SK-N-SH (cell line): Measurements from ENCODE around the gene FGGY. TPM values are rescaled to one million over a fixed set of nuclear protein-coding genes. Genes with fewer than 3 reads are reported as not detected.

Source experiments
- CTCF ChIA-PET: fragments of 300-600, 350-600 bp; formaldehyde crosslinking; extraction: SDS; loops from one replicate; lab custom pipeline; 2021; lab: Yijun Ruan, JAX
- POLR2A ChIA-PET: fragments of 350-600 bp; sonication (Branson Sonifier 250); formaldehyde crosslinking; extraction: SDS; loops from one replicate; lab custom pipeline; 2020; ENCODE audit warnings: antibody characterized with exemption, inconsistent platforms; lab: Yijun Ruan, JAX
- DNase-seq: peaks from one replicate; pipeline ENCODE4 v3.0.0; 2012
- H2AFZ ChIP-seq: fragments of 200-600 bp; sonication (generic); 2 replicates; pipeline ENCODE4 v1.8.1; 2016; ENCODE audit warnings: antibody characterized with exemption, mild to moderate bottlenecking, low read depth
- H3F3A ChIP-seq: fragments of 200-600 bp; sonication (generic); replicated peaks from 2 replicates; pipeline ENCODE3; 2016; ENCODE audit warnings: antibody characterized with exemption, mild to moderate bottlenecking; ENCODE audit not compliant: insufficient read depth
- H3K27ac ChIP-seq, 2 experiments: fragments of 200-500 bp in 1 of 2; fragments of 200-600 bp in 1 of 2; sonication (Bioruptor generic) in 1 of 2; sonication (generic), shearing (Covaris generic) in 1 of 2; 2 replicates each; pipeline versions ENCODE4 v1.5.1 to v1.6.1; 2014 to 2016; ENCODE audit warnings: low read depth in 2 of 2, inconsistent platforms in 1 of 2, low read length in 1 of 2, mild to moderate bottlenecking in 1 of 2, mixed read lengths in 1 of 2
- H3K27me3 ChIP-seq: fragments of 200-600 bp; sonication (generic), shearing (Covaris generic); 2 replicates; pipeline ENCODE4 v1.6.1; 2016; ENCODE audit warnings: mixed run types; ENCODE audit not compliant: insufficient read depth
- H3K36me3 ChIP-seq, 2 experiments: fragments of 200-500 bp in 1 of 2; fragments of 200-600 bp in 1 of 2; sonication (Bioruptor generic) in 1 of 2; sonication (generic) in 1 of 2; replicated peaks in 1 of 2; 2 replicates each; pipeline versions ENCODE3 to v1.5.1; 2014 to 2016; ENCODE audit warnings: low read length in 1 of 2, mild to moderate bottlenecking in 1 of 2; ENCODE audit not compliant: insufficient read depth in 2 of 2, control insufficient read depth in 1 of 2
- H3K4me1 ChIP-seq, 2 experiments: fragments of 200-500 bp in 1 of 2; fragments of 200-600 bp in 1 of 2; sonication (Bioruptor generic) in 1 of 2; sonication (generic), shearing (Covaris generic) in 1 of 2; 2 replicates each; pipeline versions ENCODE4 v1.5.1 to v1.6.1; 2014 to 2016; ENCODE audit warnings: low read depth in 1 of 2, low read length in 1 of 2, mixed run types in 1 of 2; ENCODE audit not compliant: insufficient read depth in 2 of 2, control insufficient read depth in 1 of 2
- H3K4me2 ChIP-seq: fragments of 200-600 bp; sonication (generic), shearing (Covaris generic); 2 replicates; pipeline ENCODE4 v1.6.1; 2017; ENCODE audit warnings: mixed run types
- H3K4me3 ChIP-seq, 2 experiments: fragments of 200-500 bp in 1 of 2; fragments of 200-600 bp in 1 of 2; sonication (Bioruptor generic) in 1 of 2; sonication (generic), shearing (Covaris generic) in 1 of 2; 2 replicates each; pipeline versions ENCODE4 v1.5.1 to v1.8.1; 2014 to 2016; ENCODE audit warnings: low read depth in 2 of 2, inconsistent platforms in 1 of 2, low read length in 1 of 2, mild to moderate bottlenecking in 1 of 2, mixed read lengths in 1 of 2, moderate library complexity in 1 of 2
- H3K79me2 ChIP-seq: fragments of 200-600 bp; sonication (generic); 2 replicates; pipeline ENCODE4 v1.8.1; 2017; ENCODE audit warnings: mild to moderate bottlenecking; ENCODE audit not compliant: insufficient read depth
- H3K9ac ChIP-seq: fragments of 200-600 bp; sonication (generic); 2 replicates; pipeline ENCODE4 v1.6.1; 2017; ENCODE audit warnings: mixed run types
- H3K9me2 ChIP-seq: fragments of 200-600 bp; sonication (generic); 2 replicates; pipeline ENCODE4 v1.6.1; 2017; ENCODE audit warnings: mixed run types
- H3K9me3 ChIP-seq: fragments of 200-600 bp; sonication (generic); 2 replicates; pipeline ENCODE4 v1.6.1; 2017; ENCODE audit warnings: mixed run types, mild to moderate bottlenecking, moderate library complexity
- H4K20me1 ChIP-seq: fragments of 200-600 bp; sonication (generic); 2 replicates; pipeline ENCODE4 v1.6.1; 2017; ENCODE audit warnings: mild to moderate bottlenecking, mixed run types; ENCODE audit not compliant: insufficient read depth
- CHD2 ChIP-seq: fragments of 150-350 bp; IDR thresholded peaks from 2 replicates; pipeline ENCODE4 v1.6.1; 2018; ENCODE audit warnings: low read length; ENCODE audit not compliant: partially characterized antibody
- ELF1 ChIP-seq: IDR thresholded peaks from 2 replicates; pipeline ENCODE4 v1.4.0; 2012
- EP300 ChIP-seq, 2 experiments: IDR thresholded peaks; 2 replicates each; pipeline versions ENCODE4 v1.4.0 to v1.6.1; 2012; ENCODE audit warnings: borderline replicate concordance in 1 of 2, low read depth in 1 of 2, low read length in 1 of 2
- EZH2phosphoT487 ChIP-seq: fragments of 200-600 bp; sonication (generic); IDR thresholded peaks from 2 replicates; pipeline ENCODE4 v1.6.1; 2017; ENCODE audit warnings: low read depth, mixed run types, mild to moderate bottlenecking, antibody characterized with exemption, moderate library complexity, borderline replicate concordance
- FOXJ3 ChIP-seq: sonication (generic); formaldehyde crosslinking; IDR thresholded peaks from 2 replicates; pipeline ENCODE4 v1.5.1; 2020; ENCODE audit warnings: mild to moderate bottlenecking, missing genetic modification reagents
- GABPA ChIP-seq: IDR thresholded peaks from 2 replicates; pipeline ENCODE4 v1.4.0; 2012; ENCODE audit warnings: low read depth, mild to moderate bottlenecking
- MEF2A ChIP-seq: IDR thresholded peaks from 2 replicates; pipeline ENCODE4 v1.4.0; 2012; ENCODE audit warnings: low read depth, borderline replicate concordance
- MXI1 ChIP-seq: IDR thresholded peaks from 2 replicates; pipeline ENCODE4 v1.6.1; 2012; ENCODE audit warnings: mild to moderate bottlenecking, low read depth, low read length, improper control_type of control experiment
- NRF1 ChIP-seq: IDR thresholded peaks from 2 replicates; pipeline ENCODE4 v1.6.1; 2012; ENCODE audit warnings: low read depth, mild to moderate bottlenecking, low read length
- RAD21 ChIP-seq: IDR thresholded peaks from 2 replicates; pipeline ENCODE4 v1.6.1; 2012; ENCODE audit warnings: mild to moderate bottlenecking, low read length
- RCOR1 ChIP-seq: fragments of 150-350 bp; IDR thresholded peaks from 2 replicates; pipeline ENCODE4 v1.6.1; 2017; ENCODE audit warnings: antibody characterized with exemption, low read length
- TAF1 ChIP-seq: IDR thresholded peaks from 2 replicates; pipeline ENCODE4 v1.6.1; 2012; ENCODE audit warnings: low read depth, mild to moderate bottlenecking, low read length, moderate library complexity, borderline replicate concordance
- YY1 ChIP-seq: IDR thresholded peaks from 2 replicates; pipeline ENCODE4 v1.4.0; 2012; ENCODE audit warnings: low read depth, mild to moderate bottlenecking
- WGBS: methylation state at CpG from one replicate; pipeline ENCODE4 v1.1.6; 2017; ENCODE audit warnings: low lambda C conversion rate; 5-methylcytosine and 5-hydroxymethylcytosine counted together
- polyA plus RNA-seq, 3 experiments: library from polyadenylated mRNA; depleted of rRNA; stranded (reverse); fragments of >200 nt; gene quantifications; 2 replicates each; pipeline ENCODE4 v1.2.3, GENCODE V29; 2012
- TF ChIP-seq, protein P1 (sequence below): fragments of 200-600 bp; sonication (generic); IDR thresholded peaks from 2 replicates; pipeline ENCODE4 v1.6.1; 2017; ENCODE audit warnings: antibody characterized with exemption, mild to moderate bottlenecking, moderate library complexity
- TF ChIP-seq, protein P2 (sequence below): fragments of 150-350 bp; IDR thresholded peaks from 2 replicates; pipeline ENCODE4 v1.6.1; 2017; ENCODE audit warnings: antibody characterized with exemption, low read length, low read depth, borderline replicate concordance
- TF ChIP-seq, protein P3 (sequence below): fragments of 150-350 bp; IDR thresholded peaks from 2 replicates; pipeline ENCODE4 v1.6.1; 2016; ENCODE audit warnings: mild to moderate bottlenecking, low read depth, low read length
- TF ChIP-seq, protein P4 (sequence below): IDR thresholded peaks from 2 replicates; pipeline ENCODE4 v1.4.0; 2012; ENCODE audit warnings: low read depth, borderline replicate concordance
- TF ChIP-seq, protein P5 (sequence below): IDR thresholded peaks from 2 replicates; pipeline ENCODE4; 2012

The FGGY gene
- polyA plus RNA-seq, 1 of the 3 experiments (the other 2 are of a cell fraction), result 10.3 TPM

DNA sequence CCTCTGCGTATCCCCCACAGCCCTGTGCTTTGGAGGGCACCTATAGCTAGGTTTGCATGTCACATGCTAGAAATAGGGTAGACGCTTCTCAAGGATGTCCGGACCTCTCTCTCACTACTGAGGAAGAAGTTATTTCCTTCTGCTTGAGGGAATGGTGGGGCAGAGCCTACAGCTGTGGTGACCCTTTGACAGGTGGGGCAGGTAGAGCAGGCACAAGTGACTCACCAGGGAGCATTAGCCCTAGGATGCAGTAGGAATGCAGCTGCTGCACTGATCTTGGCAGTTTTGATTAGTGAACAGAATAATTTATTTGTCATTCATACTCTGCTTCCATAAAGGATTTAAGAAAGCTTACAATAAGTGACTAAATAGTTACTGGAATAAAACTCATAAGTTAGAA is 388.2 kb downstream of the FGGY start:
- H2AFZ ChIP-seq, result no peak overlapping the region
- TF ChIP-seq MEF2A (no peak), MXI1 (no peak), TAF1 (no peak), CHD2 (no peak), NRF1 (no peak), EP300 (IDR thresholded peaks at IDR 0.05; ENCODE audit: borderline replicate concordance in 1 of 2, low read depth in 1 of 2, low read length in 1 of 2) (no peak), RCOR1 (no peak), FOXJ3 (no peak), ELF1 (no peak), RAD21 (no peak), EZH2phosphoT487 (no peak), GABPA (no peak), YY1 (no peak)
- TF ChIP-seq, protein P1, sequence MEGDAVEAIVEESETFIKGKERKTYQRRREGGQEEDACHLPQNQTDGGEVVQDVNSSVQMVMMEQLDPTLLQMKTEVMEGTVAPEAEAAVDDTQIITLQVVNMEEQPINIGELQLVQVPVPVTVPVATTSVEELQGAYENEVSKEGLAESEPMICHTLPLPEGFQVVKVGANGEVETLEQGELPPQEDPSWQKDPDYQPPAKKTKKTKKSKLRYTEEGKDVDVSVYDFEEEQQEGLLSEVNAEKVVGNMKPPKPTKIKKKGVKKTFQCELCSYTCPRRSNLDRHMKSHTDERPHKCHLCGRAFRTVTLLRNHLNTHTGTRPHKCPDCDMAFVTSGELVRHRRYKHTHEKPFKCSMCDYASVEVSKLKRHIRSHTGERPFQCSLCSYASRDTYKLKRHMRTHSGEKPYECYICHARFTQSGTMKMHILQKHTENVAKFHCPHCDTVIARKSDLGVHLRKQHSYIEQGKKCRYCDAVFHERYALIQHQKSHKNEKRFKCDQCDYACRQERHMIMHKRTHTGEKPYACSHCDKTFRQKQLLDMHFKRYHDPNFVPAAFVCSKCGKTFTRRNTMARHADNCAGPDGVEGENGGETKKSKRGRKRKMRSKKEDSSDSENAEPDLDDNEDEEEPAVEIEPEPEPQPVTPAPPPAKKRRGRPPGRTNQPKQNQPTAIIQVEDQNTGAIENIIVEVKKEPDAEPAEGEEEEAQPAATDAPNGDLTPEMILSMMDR, result no peak
- TF ChIP-seq, protein P2, sequence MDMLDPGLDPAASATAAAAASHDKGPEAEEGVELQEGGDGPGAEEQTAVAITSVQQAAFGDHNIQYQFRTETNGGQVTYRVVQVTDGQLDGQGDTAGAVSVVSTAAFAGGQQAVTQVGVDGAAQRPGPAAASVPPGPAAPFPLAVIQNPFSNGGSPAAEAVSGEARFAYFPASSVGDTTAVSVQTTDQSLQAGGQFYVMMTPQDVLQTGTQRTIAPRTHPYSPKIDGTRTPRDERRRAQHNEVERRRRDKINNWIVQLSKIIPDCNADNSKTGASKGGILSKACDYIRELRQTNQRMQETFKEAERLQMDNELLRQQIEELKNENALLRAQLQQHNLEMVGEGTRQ, result no peak
- TF ChIP-seq, protein P3, sequence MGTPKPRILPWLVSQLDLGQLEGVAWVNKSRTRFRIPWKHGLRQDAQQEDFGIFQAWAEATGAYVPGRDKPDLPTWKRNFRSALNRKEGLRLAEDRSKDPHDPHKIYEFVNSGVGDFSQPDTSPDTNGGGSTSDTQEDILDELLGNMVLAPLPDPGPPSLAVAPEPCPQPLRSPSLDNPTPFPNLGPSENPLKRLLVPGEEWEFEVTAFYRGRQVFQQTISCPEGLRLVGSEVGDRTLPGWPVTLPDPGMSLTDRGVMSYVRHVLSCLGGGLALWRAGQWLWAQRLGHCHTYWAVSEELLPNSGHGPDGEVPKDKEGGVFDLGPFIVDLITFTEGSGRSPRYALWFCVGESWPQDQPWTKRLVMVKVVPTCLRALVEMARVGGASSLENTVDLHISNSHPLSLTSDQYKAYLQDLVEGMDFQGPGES, result no peak
- TF ChIP-seq, protein P4, sequence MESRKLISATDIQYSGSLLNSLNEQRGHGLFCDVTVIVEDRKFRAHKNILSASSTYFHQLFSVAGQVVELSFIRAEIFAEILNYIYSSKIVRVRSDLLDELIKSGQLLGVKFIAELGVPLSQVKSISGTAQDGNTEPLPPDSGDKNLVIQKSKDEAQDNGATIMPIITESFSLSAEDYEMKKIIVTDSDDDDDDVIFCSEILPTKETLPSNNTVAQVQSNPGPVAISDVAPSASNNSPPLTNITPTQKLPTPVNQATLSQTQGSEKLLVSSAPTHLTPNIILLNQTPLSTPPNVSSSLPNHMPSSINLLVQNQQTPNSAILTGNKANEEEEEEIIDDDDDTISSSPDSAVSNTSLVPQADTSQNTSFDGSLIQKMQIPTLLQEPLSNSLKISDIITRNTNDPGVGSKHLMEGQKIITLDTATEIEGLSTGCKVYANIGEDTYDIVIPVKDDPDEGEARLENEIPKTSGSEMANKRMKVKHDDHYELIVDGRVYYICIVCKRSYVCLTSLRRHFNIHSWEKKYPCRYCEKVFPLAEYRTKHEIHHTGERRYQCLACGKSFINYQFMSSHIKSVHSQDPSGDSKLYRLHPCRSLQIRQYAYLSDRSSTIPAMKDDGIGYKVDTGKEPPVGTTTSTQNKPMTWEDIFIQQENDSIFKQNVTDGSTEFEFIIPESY, result no peak
- TF ChIP-seq, protein P5, sequence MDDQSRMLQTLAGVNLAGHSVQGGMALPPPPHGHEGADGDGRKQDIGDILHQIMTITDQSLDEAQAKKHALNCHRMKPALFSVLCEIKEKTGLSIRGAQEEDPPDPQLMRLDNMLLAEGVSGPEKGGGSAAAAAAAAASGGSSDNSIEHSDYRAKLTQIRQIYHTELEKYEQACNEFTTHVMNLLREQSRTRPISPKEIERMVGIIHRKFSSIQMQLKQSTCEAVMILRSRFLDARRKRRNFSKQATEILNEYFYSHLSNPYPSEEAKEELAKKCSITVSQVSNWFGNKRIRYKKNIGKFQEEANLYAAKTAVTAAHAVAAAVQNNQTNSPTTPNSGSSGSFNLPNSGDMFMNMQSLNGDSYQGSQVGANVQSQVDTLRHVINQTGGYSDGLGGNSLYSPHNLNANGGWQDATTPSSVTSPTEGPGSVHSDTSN, result no peak
- 100% methylated on average over 2 of the region's 3 CpGs for WGBS
- peaks cover 0 to under 1% of the 10 kb centered on the region in 2 experiments; a peak in 1 of 4 replicates for H3K4me1 ChIP-seq
- H3K9me3 ChIP-seq, result no peaks in the 10 kb centered on the region
- no peak overlapping the region for H3K27ac ChIP-seq
- DNase-seq, result no peak
- CTCF ChIA-PET, result interaction anchor here (0.6 to 7.4 kb wide), 3 partner anchors 12 to 134 kb away, joined by 3 to 38 read pairs (median 4); no protein-coding TSS in a partner anchor
- H4K20me1 ChIP-seq, result no peaks in the 10 kb centered on the region
- no peak overlapping the region for H3K4me3 ChIP-seq
- H3K27me3 ChIP-seq, result no peaks in the 10 kb centered on the region
- H3K9ac ChIP-seq, result no peak overlapping the region
- no peaks in the 10 kb centered on the region for H3K9me2 ChIP-seq
- H3F3A ChIP-seq, result no peaks in the 10 kb centered on the region
- POLR2A ChIA-PET, result no interaction called here
- H3K79me2 ChIP-seq, result no peaks in the 10 kb centered on the region
- H3K4me2 ChIP-seq, result no peak overlapping the region
- no peaks in the 10 kb centered on the region for H3K36me3 ChIP-seq
